Kidney glomerular epithelial cell (primary cell): ENCODE results near the gene WFDC1.

Experiments
- DNase-seq: peaks from one replicate; lab custom pipeline; 2025; lab: John Stamatoyannopoulos, UW

Gene WFDC1

GRCh38 chr16:84272740-84273320, 21.8 kb upstream of the WFDC1 start:
- DNase-seq: no peak

- no peak for DNase-seq
These were observed 20.2 kb upstream of the WFDC1 start for GRCh38 chr16:84274515-84274914.

GRCh38 chr16:84275585-84276151, 19.0 kb upstream of the WFDC1 start:
- DNase-seq: no peak

- DNase-seq: peak; percentile 12
These were observed 17.3 kb upstream of the WFDC1 start for GRCh38 chr16:84277244-84277823.

GRCh38 chr16:84278333-84278732, 16.3 kb upstream of the WFDC1 start:
- DNase-seq: no peak

GRCh38 chr16:84278968-84279367, 15.7 kb upstream of the WFDC1 start:
- no peak for DNase-seq

GRCh38 chr16:84279881-84280280, 14.8 kb upstream of the WFDC1 start:
- DNase-seq: no peak

GRCh38 chr16:84281074-84281473, 13.6 kb upstream of the WFDC1 start:
- DNase-seq: no peak

GRCh38 chr16:84282533-84282932, 12.1 kb upstream of the WFDC1 start:
- DNase-seq: no peak

- no peak for DNase-seq
These were observed 11.1 kb upstream of the WFDC1 start for GRCh38 chr16:84283314-84284153.

GRCh38 chr16:84284154-84284722, 10.4 kb upstream of the WFDC1 start:
- DNase-seq: no peak

- DNase-seq: peak; percentile 5
These were observed 8.0 kb upstream of the WFDC1 start for GRCh38 chr16:84286578-84287240.

- DNase-seq: no peak
These were observed 5.8 kb upstream of the WFDC1 start for GRCh38 chr16:84288902-84289301.

- no peak for DNase-seq
These were observed 3.5 kb upstream of the WFDC1 start for GRCh38 chr16:84291226-84291625.

- no peak for DNase-seq
These were observed 2.7 kb upstream of the WFDC1 start for GRCh38 chr16:84292011-84292410.

- no peak for DNase-seq
These were observed 1.3 kb upstream of the WFDC1 start for GRCh38 chr16:84293406-84293805.

- no peak for DNase-seq
These were observed 561 bp upstream of the WFDC1 start for GRCh38 chr16:84294117-84294516.

GRCh38 chr16:84295203-84295860, 654 bp downstream of the WFDC1 start:
- DNase-seq: no peak

- DNase-seq: no peak
These were observed 3.8 kb downstream of the WFDC1 start for GRCh38 chr16:84298376-84298899.

- DNase-seq: no peak
These were observed 5.2 kb downstream of the WFDC1 start for GRCh38 chr16:84299734-84300440.
